Testis (tissue), 3 donors: Measurements from ENCODE around the gene KLC1. TPM values are rescaled to one million over a fixed set of nuclear protein-coding genes. Genes with fewer than 3 reads are reported as not detected.

ENCODE experiments used
- DNase-seq: peaks from one replicate; pipeline ENCODE4 v3.0.0-alpha.2; 2019
- H3K27ac ChIP-seq, 2 donors: fragments of 200-600 bp; sonication (generic); one replicate each; pipeline ENCODE4 v1.5.1; 2019
- H3K27me3 ChIP-seq: fragments of 200-600 bp; sonication (generic); one replicate; pipeline ENCODE4 v1.5.1; 2019
- H3K36me3 ChIP-seq: fragments of 200-600 bp; sonication (generic); one replicate; pipeline ENCODE4 v1.5.1; 2017; ENCODE audit warnings: low read depth; ENCODE audit errors: missing control alignments
- H3K4me1 ChIP-seq: fragments of 200-600 bp; sonication (generic); one replicate; pipeline ENCODE4 v1.5.1; 2019
- H3K4me3 ChIP-seq, 2 donors: fragments of 200-600 bp; sonication (generic); one replicate each; pipeline ENCODE4 v1.5.1; 2017 to 2019
- H3K9me3 ChIP-seq: fragments of 200-600 bp; sonication (generic); one replicate; pipeline ENCODE4 v1.5.1; 2017
- CTCF ChIP-seq, 3 experiments: fragments of 450-650 bp in 2 of 3; fragments of 200-600 bp in 1 of 3; sonication (generic) in 1 of 3; IDR thresholded peaks; one replicate each; pipeline ENCODE4 v1.5.1; 2016 to 2019; ENCODE audit warnings: antibody characterized with exemption in 3 of 3, mild to moderate bottlenecking in 2 of 3, moderate library complexity in 1 of 3
- POLR2A ChIP-seq: fragments of 450-650 bp; IDR thresholded peaks from one replicate; pipeline ENCODE4 v1.6.1; 2017; ENCODE audit warnings: antibody characterized with exemption, mild to moderate bottlenecking, moderate library complexity
- WGBS, 2 donors: methylation state at CpG; one replicate each; pipeline ENCODE4 v1.1.5; 2018; 5-methylcytosine and 5-hydroxymethylcytosine counted together
- intact Hi-C: fragments of 100-400 bp; cut with DNase I; formaldehyde crosslinking; loops from one replicate; pipeline ENCODE4 v1.15.1; 2023; ENCODE audit warnings: low total_unique reads
- polyA plus RNA-seq: library from polyadenylated mRNA; stranded (reverse); fragments of 350-450 nt; fragmentation: Illumina TruSeq; extraction: RNeasy Lipid Tissue Mini Kit (QIAGEN cat#74804); gene quantifications from one replicate; pipeline ENCODE4 v1.2.3, GENCODE V29; 2014; ENCODE audit warnings: low read depth, low replicate concordance; ENCODE audit not compliant: insufficient read depth
- total RNA-seq, 2 donors: library from RNA; depleted of rRNA; stranded (reverse); fragments of >200 nt; gene quantifications; one replicate each; pipeline ENCODE4 v1.2.3, GENCODE V29; 2016

Gene KLC1
- total and polyA plus RNA-seq, 3 donors from 2014 or later, result 92.9 to 473 (median 379) TPM

- intact Hi-C loops, result no loop called here
- no peaks in the 10 kb centered on the region for H3K36me3 ChIP-seq
- WGBS, 2 donors, result 75 to 86% methylated on average over 19 to 34 of the region's 34 CpGs
- no peaks in the 10 kb centered on the region for H3K9me3 ChIP-seq
- peaks cover 47% of the 10 kb centered on the region for H3K4me1 ChIP-seq
- no peaks in the 10 kb centered on the region for H3K27me3 ChIP-seq
- DNase-seq, result peak; percentile 72
- TF ChIP-seq POLR2A, result no peak
- no peak for TF ChIP-seq CTCF (IDR thresholded peaks at IDR 0.05)
- H3K4me3 ChIP-seq, result no peak overlapping the region
- H3K27ac ChIP-seq, result no peak overlapping the region
Measured at GRCh38 chr14:103738701-103739451, 109.9 kb downstream of the KLC1 start.

- intact Hi-C loops, result no loop called here
- peaks cover 47% of the 10 kb centered on the region for H3K4me1 ChIP-seq
- no peak for TF ChIP-seq CTCF (IDR thresholded peaks at IDR 0.05)
- TF ChIP-seq POLR2A, result no peak
- WGBS, 2 donors, result 88 to 94% methylated on average over 6 of the region's 6 CpGs
- no peaks in the 10 kb centered on the region for H3K27me3 ChIP-seq
- H3K9me3 ChIP-seq, result no peaks in the 10 kb centered on the region
- no peaks in the 10 kb centered on the region for H3K36me3 ChIP-seq
- no peak overlapping the region for H3K4me3 ChIP-seq
- DNase-seq, result no peak
- no peak overlapping the region for H3K27ac ChIP-seq
Measured at GRCh38 chr14:103739466-103739792, 110.4 kb downstream of the KLC1 start.

- no peak overlapping the region for H3K27ac ChIP-seq
- TF ChIP-seq CTCF (IDR thresholded peaks at IDR 0.05) (no peak), POLR2A (no peak)
- no peaks in the 10 kb centered on the region for H3K27me3 ChIP-seq
- no peak overlapping the region for H3K4me3 ChIP-seq
- H3K9me3 ChIP-seq, result no peaks in the 10 kb centered on the region
- no peaks in the 10 kb centered on the region for H3K36me3 ChIP-seq
- peaks cover 42% of the 10 kb centered on the region for H3K4me1 ChIP-seq
- DNase-seq, result no peak
- WGBS, 2 donors, result 89 to 96% methylated on average over 11 to 30 of the region's 30 CpGs
- intact Hi-C loops, result no loop called here
Measured at GRCh38 chr14:103739793-103740501, 110.9 kb downstream of the KLC1 start.

GRCh38 chr14:103740991-103741689, 112.1 kb downstream of the KLC1 start:
- Histone ChIP-seq H3K27ac (peak overlapping the region in 1 of 2 donors; percentile 15), H3K9me3 (no peaks in the 10 kb centered on the region), H3K36me3 (no peaks in the 10 kb centered on the region), H3K4me3 (no peak overlapping the region), H3K4me1 (peaks cover 30% of the 10 kb centered on the region), H3K27me3 (no peaks in the 10 kb centered on the region)
- no peak for DNase-seq
- TF ChIP-seq CTCF (IDR thresholded peaks at IDR 0.05), result no peak
- no peak for TF ChIP-seq POLR2A
- intact Hi-C loops, result no loop called here
- 40 to 60% methylated on average over 10 to 14 of the region's 14 CpGs for WGBS, 2 donors
